Measurements from ENCODE around the gene DNAI2.

Gene DNAI2

DNA sequence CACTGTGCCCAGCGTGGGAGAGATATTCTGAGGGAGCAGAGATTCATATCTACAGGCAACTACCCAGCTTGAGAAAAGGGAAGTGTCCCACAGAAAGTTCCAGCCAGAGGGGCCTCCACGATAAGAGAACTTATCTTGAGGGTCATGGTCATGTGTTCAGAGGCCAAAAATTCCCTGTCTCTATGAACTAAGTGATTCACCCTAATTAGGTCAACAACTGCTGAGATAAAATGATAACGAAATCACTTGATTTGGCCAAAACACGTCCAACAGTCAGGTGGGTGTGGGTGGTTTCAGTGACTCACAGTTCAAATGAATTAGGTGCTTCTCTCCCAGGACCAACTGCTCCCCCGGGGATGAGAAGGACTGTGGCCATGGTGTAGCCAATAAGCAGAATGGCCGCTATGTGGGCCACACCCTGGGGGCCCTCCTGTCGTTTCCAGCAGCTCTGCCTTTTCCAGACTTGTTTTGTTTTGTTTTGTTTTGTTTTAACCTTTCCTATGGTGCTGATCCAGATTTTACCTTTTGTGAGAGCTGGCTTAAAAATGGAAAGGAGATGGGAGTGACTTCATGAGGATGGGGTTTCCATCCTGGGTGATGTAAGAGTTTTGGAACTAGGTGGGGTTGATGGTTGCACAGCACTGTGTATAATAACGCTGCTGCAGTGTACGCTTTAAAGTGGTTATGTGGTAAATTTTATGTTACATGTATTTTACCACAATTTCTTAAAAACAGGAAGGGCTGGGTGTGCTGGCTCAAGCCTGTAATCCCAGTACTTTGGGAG is 8.7 kb downstream of the DNAI2 start:
- no peak overlapping the region for H3K4me3 ChIP-seq (ENCODE audit: low read depth, low read length)
- TF ChIP-seq, protein P1, sequence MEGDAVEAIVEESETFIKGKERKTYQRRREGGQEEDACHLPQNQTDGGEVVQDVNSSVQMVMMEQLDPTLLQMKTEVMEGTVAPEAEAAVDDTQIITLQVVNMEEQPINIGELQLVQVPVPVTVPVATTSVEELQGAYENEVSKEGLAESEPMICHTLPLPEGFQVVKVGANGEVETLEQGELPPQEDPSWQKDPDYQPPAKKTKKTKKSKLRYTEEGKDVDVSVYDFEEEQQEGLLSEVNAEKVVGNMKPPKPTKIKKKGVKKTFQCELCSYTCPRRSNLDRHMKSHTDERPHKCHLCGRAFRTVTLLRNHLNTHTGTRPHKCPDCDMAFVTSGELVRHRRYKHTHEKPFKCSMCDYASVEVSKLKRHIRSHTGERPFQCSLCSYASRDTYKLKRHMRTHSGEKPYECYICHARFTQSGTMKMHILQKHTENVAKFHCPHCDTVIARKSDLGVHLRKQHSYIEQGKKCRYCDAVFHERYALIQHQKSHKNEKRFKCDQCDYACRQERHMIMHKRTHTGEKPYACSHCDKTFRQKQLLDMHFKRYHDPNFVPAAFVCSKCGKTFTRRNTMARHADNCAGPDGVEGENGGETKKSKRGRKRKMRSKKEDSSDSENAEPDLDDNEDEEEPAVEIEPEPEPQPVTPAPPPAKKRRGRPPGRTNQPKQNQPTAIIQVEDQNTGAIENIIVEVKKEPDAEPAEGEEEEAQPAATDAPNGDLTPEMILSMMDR (IDR thresholded peaks at IDR 0.05; ENCODE audit: low read depth, low read length, missing control alignments) = no peak
- DNase-seq (ENCODE audit: low read depth) = no peak

- no peak for DNase-seq (ENCODE audit: low read depth)
- TF ChIP-seq, protein P1 (IDR thresholded peaks at IDR 0.05; ENCODE audit: low read depth, low read length, missing control alignments) = no peak
- no peak overlapping the region for H3K4me3 ChIP-seq (ENCODE audit: low read depth, low read length)
Observed at GRCh38 chr17:74283371-74283673, 9.3 kb downstream of the DNAI2 start.

- no peak for DNase-seq (ENCODE audit: low read depth)
- H3K4me3 ChIP-seq (ENCODE audit: low read depth, low read length) = no peak overlapping the region
- TF ChIP-seq, protein P1 (IDR thresholded peaks at IDR 0.05; ENCODE audit: low read depth, low read length, missing control alignments) = no peak
Observed at GRCh38 chr17:74287031-74287602, 13.1 kb downstream of the DNAI2 start.

- TF ChIP-seq, protein P1 (IDR thresholded peaks at IDR 0.05; ENCODE audit: low read depth, low read length, missing control alignments) = no peak
- H3K4me3 ChIP-seq (ENCODE audit: low read depth, low read length) = no peak overlapping the region
- DNase-seq (ENCODE audit: low read depth) = peak; percentile 36
Observed at GRCh38 chr17:74288785-74289184, 14.8 kb downstream of the DNAI2 start.

- no peak for DNase-seq (ENCODE audit: low read depth)
- H3K4me3 ChIP-seq (ENCODE audit: low read depth, low read length) = no peak overlapping the region
- TF ChIP-seq, protein P1 (IDR thresholded peaks at IDR 0.05; ENCODE audit: low read depth, low read length, missing control alignments) = no peak
Observed at GRCh38 chr17:74289688-74290087, 15.7 kb downstream of the DNAI2 start.

DNA sequence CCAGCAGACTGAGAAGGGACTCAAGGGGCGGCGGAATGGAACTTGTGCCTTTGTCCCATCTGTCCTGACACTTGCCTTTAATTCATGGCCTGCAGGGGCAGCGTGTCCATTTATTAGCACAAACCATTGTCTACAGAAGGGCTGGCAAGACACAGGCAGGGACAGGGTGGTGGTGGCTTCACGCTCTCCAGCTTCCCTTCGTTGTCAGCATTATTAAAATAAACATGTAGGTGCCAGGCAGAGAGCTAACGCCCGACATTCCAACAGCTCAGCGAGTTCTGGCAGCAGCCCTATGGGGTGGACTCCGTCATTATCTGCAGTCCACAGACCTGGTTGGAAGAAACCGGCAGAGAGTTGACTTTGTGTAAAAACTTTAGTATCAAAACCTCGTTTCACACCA is 16.3 kb downstream of the DNAI2 start:
- TF ChIP-seq, protein P1 (IDR thresholded peaks at IDR 0.05; ENCODE audit: low read depth, low read length, missing control alignments) = no peak
- no peak for DNase-seq (ENCODE audit: low read depth)
- H3K4me3 ChIP-seq (ENCODE audit: low read depth, low read length) = no peak overlapping the region

- TF ChIP-seq, protein P1 (IDR thresholded peaks at IDR 0.05; ENCODE audit: low read depth, low read length, missing control alignments) = no peak
- H3K4me3 ChIP-seq (ENCODE audit: low read depth, low read length) = no peak overlapping the region
- no peak for DNase-seq (ENCODE audit: low read depth)
Observed at GRCh38 chr17:74292495-74292894, 18.5 kb downstream of the DNAI2 start.
